Measurements from ENCODE around the gene GALNT17. TPM values are rescaled to one million over a fixed set of nuclear protein-coding genes. Genes with fewer than 3 reads are reported as not detected.
A peak's percentile ranks its signal among the peaks of the same experiment; 100 is the strongest.
"Not testable (repeated sequence)": the region's sequence is repeated elsewhere in the genome, so short reads cannot be mapped to it uniquely, and the experiment has no call there.

GALNT17 gene
- total RNA-seq, 1 donor from 2014 or later: 1.7 TPM

DNA sequence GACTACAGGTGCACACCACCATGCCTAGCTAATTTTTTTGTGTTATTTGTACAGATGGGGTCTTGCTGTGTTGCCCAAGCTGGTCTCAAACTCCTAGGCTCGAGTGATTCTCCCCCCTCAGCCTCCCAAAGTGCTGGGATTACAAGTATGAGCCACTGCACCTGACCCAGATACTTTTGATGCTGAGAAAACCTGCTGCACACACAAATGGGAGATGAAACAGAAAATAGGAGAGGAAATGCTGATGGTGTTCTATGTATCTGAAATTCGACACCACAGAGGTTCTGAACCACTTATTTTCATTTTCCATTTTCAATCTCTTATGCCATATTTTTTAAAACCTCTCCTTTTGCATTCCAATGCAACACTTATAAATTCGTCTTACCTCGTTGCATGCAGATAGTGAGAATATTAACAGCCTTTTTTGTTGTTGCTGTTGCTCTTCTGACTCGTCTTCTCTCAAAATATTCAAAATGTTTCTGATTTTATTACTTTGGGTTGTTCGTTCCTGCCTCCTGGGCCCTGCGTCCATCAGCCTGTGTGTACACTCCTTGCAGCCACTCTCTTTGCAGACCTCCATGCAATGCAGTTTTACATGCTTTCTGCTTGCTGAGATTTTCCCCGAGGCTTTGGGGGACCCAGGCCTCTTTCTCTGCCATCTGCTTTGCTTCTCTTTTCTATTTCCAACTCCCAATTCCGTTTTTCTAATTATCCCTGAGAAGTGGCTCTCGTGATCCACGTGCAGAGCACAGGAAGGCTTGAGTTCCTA is 556.1 kb downstream of the GALNT17 start:
- DNase-seq (ENCODE audit: low spot score): no peak

- no peak for DNase-seq (ENCODE audit: low spot score)
Measured at GRCh38 chr7:71691538-71691937, 559.6 kb downstream of the GALNT17 start.

- DNase-seq (ENCODE audit: low spot score): no peak
Measured at GRCh38 chr7:71694665-71695064, 562.7 kb downstream of the GALNT17 start.

DNA sequence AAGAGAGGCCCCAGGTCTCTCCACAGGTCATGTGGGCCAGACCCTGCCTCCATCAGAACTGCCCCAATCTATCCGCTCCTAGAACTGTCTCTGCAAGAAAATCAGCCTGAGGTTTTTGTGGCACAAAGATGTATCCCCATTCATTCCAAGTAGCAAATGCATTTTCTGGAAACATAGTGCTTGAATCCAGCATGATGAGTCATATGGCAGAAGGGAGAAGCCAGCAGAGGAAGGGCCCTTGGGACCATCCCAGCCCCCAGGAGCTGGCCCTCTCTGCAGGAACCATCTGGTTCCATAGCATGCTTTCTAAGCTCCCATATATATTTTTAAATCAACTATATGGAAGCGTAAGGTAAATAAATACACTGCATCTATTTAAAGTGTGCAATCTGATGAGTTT is 563.2 kb downstream of the GALNT17 start:
- DNase-seq (ENCODE audit: low spot score): no peak

DNA sequence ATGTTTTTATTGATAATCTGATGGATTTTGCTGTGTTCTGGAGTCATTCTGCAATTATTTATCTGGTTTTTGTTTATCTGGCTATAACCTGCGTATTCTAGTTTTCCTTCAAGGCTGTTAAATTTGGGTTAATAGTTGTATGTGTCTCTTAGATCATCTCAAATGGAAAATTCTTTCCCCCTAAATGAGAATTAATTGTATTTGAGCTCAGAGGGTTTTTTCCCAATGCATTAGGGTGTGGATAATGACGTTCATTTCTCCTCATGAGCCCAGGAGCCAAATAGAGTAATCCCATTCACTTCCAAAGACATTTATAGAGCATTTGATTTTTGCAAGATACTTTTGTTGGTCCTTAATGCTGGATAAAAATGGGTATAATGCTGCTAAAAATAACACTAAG is 564.6 kb downstream of the GALNT17 start:
- no peak for DNase-seq (ENCODE audit: low spot score)

GRCh38 chr7:71697400-71697799 is 565.5 kb downstream of the GALNT17 start:
- DNase-seq (ENCODE audit: low spot score): no peak

GRCh38 chr7:71705217-71705616 is 573.3 kb downstream of the GALNT17 start:
- no peak for DNase-seq (ENCODE audit: low spot score)

- DNase-seq (ENCODE audit: low spot score): no peak
Measured at GRCh38 chr7:71705901-71706596, 574.1 kb downstream of the GALNT17 start.

GRCh38 chr7:71706597-71706975 is 574.6 kb downstream of the GALNT17 start:
- no peak for DNase-seq (ENCODE audit: low spot score)

- DNase-seq (ENCODE audit: low spot score): no peak
Measured at GRCh38 chr7:71707041-71707440, 575.1 kb downstream of the GALNT17 start.

DNA sequence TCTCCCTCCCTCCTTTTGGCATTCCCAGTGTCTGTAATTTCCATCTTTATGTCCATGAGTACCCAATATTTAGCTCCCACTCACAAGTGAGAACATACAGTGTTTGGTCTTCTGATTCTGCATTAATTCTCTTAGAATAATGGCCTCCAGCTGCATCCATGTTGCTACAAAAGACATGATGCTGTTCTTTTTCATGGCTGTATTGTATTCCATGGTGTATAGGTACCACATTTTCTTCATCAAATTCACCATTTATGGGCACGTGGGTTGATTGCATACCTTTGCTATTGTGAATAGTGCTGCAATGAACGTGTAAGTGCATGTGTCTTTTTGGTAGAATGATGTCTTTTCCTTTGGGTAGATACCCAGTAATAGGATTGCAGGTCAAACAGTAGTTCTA is 576.8 kb downstream of the GALNT17 start:
- DNase-seq (ENCODE audit: low spot score): no peak

DNA sequence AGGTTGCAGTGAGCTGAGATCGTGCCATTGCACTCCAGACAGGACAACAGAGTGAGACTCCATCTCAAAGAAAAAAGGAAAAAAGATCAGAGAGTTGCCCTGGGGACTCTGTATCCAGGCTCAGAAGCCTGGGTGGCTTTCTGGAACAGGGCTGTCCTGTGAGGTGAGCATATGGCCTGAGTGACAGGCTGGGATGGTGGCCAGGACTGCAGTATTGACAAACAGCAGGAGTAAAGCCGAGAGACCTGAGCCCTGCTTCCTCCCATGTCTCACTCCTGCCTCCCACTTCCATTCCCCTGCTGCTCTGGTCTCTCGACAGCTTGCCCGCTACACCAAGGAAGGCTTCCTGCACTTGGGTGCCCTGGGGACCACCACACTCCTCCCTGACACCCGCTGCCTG is 578.5 kb downstream of the GALNT17 start:
- no peak for DNase-seq (ENCODE audit: low spot score)

- no peak for DNase-seq (ENCODE audit: low spot score)
Measured at GRCh38 chr7:71712653-71713180, 580.8 kb downstream of the GALNT17 start.

DNA sequence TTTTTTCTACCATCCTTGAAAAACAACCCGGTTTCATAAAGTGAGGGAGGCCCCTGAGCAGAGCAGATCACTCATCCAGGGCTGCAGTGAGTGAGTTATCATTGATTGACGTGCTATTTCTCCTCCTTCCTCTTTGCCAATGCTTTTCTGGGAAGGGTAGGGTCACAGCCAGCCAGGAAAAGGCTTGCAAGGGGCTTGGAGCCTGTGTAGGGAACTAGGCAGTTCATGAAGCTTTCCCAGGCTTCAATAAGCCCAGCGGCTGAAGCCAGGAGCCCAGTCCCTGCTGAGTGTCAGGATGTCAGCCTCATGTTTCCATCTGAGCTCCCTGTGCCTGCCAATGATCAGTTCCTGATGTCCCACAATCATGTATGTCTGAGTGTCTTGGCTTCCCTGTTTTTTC is 584.7 kb downstream of the GALNT17 start:
- DNase-seq (ENCODE audit: low spot score): no peak

DNA sequence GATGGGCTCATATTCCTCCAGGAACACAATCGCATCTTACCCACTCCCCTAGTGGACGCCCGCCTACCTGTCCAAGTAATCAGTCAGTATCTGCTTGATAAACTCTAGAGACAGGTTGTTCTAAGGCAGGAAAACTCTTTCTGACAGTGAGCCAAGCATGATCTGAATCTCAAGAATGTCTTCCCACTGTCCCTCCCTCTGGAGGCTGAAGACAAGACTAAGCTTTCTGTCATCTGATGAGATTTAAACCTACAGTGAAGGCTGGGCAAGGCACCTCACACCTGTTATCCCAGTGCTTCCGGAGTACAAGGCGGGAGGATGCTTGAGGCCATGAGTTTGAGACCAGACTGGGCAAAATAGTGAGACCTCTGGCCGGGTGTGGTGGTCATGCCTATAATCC is 586.6 kb downstream of the GALNT17 start:
- no peak for DNase-seq (ENCODE audit: low spot score)

DNA sequence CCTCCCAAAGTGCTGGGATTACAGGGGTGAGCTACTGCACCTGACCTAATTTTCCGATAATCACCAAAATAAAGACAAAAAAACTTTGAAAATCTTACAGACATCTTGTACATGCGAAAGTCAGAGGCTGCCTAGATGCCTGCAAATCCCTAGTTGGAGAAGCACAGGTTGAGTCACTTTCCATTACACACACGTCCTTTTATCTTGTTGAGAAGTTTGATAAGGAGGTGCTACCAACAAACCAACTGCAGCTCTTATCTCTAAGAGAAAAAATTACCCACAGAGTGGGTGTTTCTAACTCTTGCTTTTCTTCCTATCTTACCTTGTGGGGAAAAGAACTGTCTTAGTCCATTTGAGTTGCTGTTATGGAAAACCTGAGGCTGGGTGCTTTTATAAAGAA is 589.8 kb downstream of the GALNT17 start:
- DNase-seq (ENCODE audit: low spot score): no peak

- DNase-seq (ENCODE audit: low spot score): no peak
Measured at GRCh38 chr7:71723859-71724258, 591.9 kb downstream of the GALNT17 start.

DNA sequence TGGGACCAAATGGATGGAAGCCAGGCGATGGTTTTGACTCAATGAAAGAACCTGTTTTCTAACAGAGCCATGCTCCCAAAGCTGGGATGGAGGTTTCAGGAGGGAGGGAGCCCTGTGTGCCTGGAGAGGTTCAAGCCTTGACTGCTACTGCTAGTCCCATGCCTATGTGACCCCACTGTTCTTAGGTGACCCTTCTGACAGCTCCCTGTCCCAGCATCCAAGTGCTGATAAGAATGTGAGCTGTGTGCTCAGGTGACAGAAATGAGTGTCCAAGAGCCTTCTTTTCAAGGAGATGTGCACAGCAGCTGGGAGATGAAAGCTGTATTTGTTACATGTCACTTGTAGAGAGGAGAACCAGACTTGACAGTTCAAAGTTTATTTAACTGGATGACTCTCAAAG is 595.4 kb downstream of the GALNT17 start:
- no peak for DNase-seq (ENCODE audit: low spot score)

DNA sequence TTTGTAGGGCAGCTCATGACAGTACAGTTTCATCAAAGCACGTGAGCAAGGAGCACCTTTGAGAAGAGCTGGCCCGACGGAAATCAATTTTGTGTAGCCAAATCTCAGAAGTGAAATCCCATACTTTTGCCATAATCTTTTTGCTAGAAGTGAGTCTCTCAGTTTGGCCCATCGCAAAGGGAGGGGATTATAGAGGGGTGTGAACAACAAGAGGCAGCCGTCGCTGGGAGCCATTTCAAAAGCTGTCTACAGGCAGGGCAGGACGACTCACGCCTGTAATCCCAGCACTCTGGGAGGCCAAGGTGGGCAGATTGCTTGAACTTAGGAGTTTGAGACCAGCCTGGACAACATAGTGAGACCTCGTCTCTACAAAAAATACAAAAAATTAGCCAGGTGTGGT is 599.8 kb downstream of the GALNT17 start:
- DNase-seq (ENCODE audit: low spot score): no peak

DNA sequence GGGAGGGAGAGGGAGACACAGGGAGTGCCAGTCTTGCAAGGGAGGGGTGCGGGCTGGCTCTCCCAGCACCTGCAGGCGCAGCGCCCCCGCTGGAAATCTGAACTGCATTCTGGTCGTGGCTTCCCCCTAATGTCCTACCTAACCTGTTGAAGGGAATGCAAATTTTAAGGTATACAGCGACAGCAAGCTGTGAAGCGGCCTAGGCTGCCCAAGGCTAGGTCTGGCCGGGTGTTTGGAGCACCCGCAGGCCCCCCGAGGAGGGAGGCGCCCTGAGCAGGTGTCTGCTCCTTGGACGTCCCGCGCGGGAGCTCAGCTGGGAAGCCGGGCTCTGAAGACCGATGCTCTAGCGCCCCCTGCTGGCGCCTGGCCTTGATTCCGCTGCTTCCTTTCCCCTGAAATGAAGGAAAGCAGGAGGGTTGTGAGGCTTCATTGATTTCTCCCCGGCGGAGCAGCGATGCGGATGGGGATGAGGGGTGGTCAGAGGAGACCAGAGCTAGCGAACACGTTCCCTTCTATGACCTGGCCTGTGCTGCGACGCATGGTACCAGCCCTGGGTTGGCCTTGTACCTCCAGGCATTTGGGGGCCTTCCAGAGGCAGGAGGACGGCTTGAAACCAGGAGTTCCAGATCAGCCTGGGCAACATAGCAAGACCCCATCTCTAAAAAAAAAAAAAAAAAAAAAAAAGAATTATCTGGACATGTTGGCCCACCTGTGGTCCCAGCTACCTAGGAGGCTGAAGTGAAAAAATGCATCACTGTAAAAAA is 601.3 kb downstream of the GALNT17 start:
- DNase-seq (ENCODE audit: low spot score): peak; percentile 81

DNA sequence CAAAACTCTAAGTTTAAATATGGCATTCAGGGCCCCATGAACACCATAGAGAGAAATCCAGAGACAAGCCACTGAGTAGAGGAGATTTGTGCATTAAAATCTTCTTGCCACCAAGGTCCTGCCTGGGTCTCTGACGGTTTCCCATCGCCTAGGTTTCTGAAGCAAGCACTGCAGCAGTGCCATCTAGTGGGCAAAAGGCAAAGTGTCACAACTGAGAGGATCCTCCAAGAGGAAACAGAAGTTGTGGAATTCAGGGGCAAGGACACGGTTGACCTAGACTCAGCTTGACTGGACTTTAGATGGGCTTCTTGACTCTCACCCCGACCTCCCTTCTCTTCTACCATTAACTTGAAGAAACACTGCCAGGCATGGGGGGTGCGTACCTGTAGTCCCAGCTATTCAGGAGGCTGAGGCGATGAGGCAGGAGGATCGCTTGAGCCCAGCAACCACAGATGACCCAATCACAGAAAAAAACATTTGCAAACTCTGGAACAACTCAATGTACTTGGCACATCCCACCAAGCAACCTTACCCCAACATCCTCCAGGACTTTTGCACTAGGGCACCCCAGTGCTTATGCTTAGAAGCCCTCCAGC is 604.1 kb downstream of the GALNT17 start:
- peak; percentile 69 for DNase-seq (ENCODE audit: low spot score)

DNA sequence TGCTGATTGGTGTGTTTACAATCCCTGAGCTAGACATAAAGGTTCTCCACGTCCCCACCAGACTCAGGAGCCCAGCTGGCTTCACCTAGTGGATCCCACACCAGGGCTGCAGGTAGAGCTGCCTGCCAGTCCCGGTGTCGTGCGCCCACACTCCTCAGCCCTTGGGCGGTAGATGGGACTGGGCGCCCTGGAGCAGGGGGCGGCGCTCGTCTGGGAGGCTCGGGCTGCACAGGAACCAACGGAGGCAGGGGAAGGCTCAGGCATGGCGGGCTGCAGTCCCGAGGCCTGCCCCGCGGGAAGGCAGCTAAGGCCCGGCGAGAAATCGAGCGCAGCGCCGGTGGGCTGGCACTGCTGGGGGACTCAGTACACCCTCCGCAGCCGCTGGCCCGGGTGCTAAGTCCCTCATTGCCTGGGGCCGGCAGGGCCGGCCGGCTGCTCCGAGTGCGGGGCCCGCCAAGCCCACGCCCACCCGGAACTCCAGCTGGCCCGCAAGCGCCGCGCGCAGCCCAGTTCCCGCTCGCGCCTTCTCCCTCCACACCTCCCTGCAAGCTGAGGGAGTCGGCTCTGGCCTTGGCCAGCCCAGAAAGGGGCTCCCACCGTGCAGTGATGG is 606.1 kb downstream of the GALNT17 start:
- DNase-seq (ENCODE audit: low spot score): not testable (repeated sequence)
